Epithelial cell of proximal tubule (primary cell): ENCODE results near the gene NECTIN1. TPM values are rescaled to one million over a fixed set of nuclear protein-coding genes. Genes with fewer than 3 reads are reported as not detected.

Experiments
- DNase-seq: peaks from one replicate; pipeline ENCODE4 v3.0.0-alpha.2; 2011; ENCODE audit warnings: low read depth
- H3K4me3 ChIP-seq: 2 replicates; pipeline ENCODE4 v1.5.1; 2011; ENCODE audit warnings: low read depth, mild to moderate bottlenecking, low read length
- CTCF ChIP-seq: conservative IDR thresholded peaks from 2 replicates; pipeline ENCODE4 v1.5.1; 2012; ENCODE audit warnings: low read depth, mild to moderate bottlenecking, low read length
- total RNA-seq: library from RNA; depleted of rRNA; stranded (reverse); fragments of >200 nt; gene quantifications from 2 replicates; pipeline ENCODE4 v1.2.3, GENCODE V29; 2015

Gene NECTIN1
- total RNA-seq, 1 donor from 2014 or later: 4.7 TPM

- H3K4me3 ChIP-seq: no peak overlapping the region
- no peak for TF ChIP-seq CTCF
- no peak for DNase-seq
These were observed 134.3 kb downstream of the NECTIN1 start for GRCh38 chr11:119594639-119595249.

GRCh38 chr11:119593346-119593745, 135.7 kb downstream of the NECTIN1 start:
- H3K4me3 ChIP-seq: no peak overlapping the region
- TF ChIP-seq CTCF: no peak
- no peak for DNase-seq

GRCh38 chr11:119592642-119593041, 136.4 kb downstream of the NECTIN1 start:
- DNase-seq: no peak
- TF ChIP-seq CTCF: no peak
- H3K4me3 ChIP-seq: no peak overlapping the region

GRCh38 chr11:119591836-119592310, 137.1 kb downstream of the NECTIN1 start:
- TF ChIP-seq CTCF: no peak
- no peak for DNase-seq
- H3K4me3 ChIP-seq: no peak overlapping the region

- DNase-seq: peak; percentile 97
- TF ChIP-seq CTCF: no peak
- H3K4me3 ChIP-seq: no peak overlapping the region
These were observed 138.2 kb downstream of the NECTIN1 start for GRCh38 chr11:119590651-119591351.

GRCh38 chr11:119589001-119589400, 140.0 kb downstream of the NECTIN1 start:
- no peak for DNase-seq
- no peak for TF ChIP-seq CTCF
- H3K4me3 ChIP-seq: no peak overlapping the region
